Activated naive CD8-positive, alpha-beta T cell treated with anti-CD3 and anti-CD28 coated beads, Interleukin-2, amount 50 U/mL, for 24 hours (primary cell): ENCODE results near the gene AGPAT4.
"Not testable (repeated sequence)": the region's sequence is repeated elsewhere in the genome, so short reads cannot be mapped to it uniquely, and the experiment has no call there.

ENCODE experiments used
- ATAC-seq: fragments of 150-1000 bp; cut with Tn5 transposase; one replicate; pipeline ENCODE4 v1.10.0; 2021
- DNase-seq: peaks from one replicate; pipeline ENCODE4 v3.0.0; 2021
- H3K27ac Mint-ChIP-seq: one replicate; pipeline ENCODE4 v1.8.0; 2021; ENCODE audit warnings: mild to moderate bottlenecking, mixed read lengths
- H3K27me3 Mint-ChIP-seq: one replicate; pipeline ENCODE4 v1.8.0; 2021; ENCODE audit warnings: mixed read lengths
- H3K36me3 Mint-ChIP-seq: one replicate; pipeline ENCODE4 v1.8.0; 2021; ENCODE audit warnings: low read depth, mixed read lengths
- H3K4me1 Mint-ChIP-seq: one replicate; pipeline ENCODE4 v1.8.0; 2021; ENCODE audit warnings: mixed read lengths
- H3K4me3 Mint-ChIP-seq: one replicate; pipeline ENCODE4 v1.8.0; 2021; ENCODE audit warnings: mild to moderate bottlenecking, moderate library complexity, mixed read lengths
- H3K9me3 Mint-ChIP-seq: one replicate; pipeline ENCODE4 v1.8.0; 2021; ENCODE audit warnings: mixed read lengths

The AGPAT4 gene

GRCh38 chr6:161198783-161199460 is 74.9 kb downstream of the AGPAT4 start:
- Mint-ChIP-seq H3K27me3 (no peaks in the 10 kb centered on the region), H3K36me3 (peaks cover 2% of the 10 kb centered on the region), H3K27ac (no peak overlapping the region), H3K4me1 (peaks cover 3% of the 10 kb centered on the region), H3K9me3 (no peaks in the 10 kb centered on the region), H3K4me3 (no peak overlapping the region)
- ATAC-seq (no peak), DNase-seq (no peak)

GRCh38 chr6:161198176-161198575 is 75.7 kb downstream of the AGPAT4 start:
- no peak overlapping the region for H3K27ac Mint-ChIP-seq

DNA sequence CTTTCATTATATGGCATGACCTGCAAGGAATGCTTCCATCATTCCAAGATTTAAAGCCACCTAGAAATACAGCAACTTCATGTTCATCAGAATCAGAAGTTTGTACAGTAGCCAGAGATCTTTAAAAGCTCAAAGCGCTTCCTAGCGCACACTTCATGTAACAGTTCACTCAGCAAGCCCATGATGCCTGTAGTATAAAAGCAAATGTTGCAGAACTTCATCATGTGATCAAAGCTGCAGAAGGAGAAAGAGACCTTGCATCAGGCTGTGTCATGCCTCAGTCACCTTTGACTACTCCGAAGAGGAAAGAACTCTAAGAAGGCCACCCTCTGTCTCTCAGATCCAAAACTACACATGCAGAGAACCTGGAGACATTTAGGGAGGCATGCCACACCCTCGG is 78.5 kb downstream of the AGPAT4 start:
- Mint-ChIP-seq H3K4me1 (no peaks in the 10 kb centered on the region), H3K27ac (no peak overlapping the region), H3K9me3 (peaks cover 14% of the 10 kb centered on the region), H3K36me3 (peaks cover 7% of the 10 kb centered on the region), H3K4me3 (no peak overlapping the region), H3K27me3 (no peaks in the 10 kb centered on the region)
- ATAC-seq: no peak
- no peak for DNase-seq

More at GRCh38 chr6:161198176-161198575, 75.7 kb downstream of the AGPAT4 start:
- Mint-ChIP-seq H3K4me3 (no peak overlapping the region), H3K36me3 (peaks cover 2% of the 10 kb centered on the region), H3K4me1 (peaks cover 3% of the 10 kb centered on the region), H3K27me3 (no peaks in the 10 kb centered on the region), H3K9me3 (peaks cover under 1% of the 10 kb centered on the region)
- no peak for DNase-seq
- no peak for ATAC-seq

GRCh38 chr6:161194374-161194773 is 79.5 kb downstream of the AGPAT4 start:
- ATAC-seq: no peak
- no peaks in the 10 kb centered on the region for H3K27me3 Mint-ChIP-seq
- H3K27ac Mint-ChIP-seq: no peak overlapping the region

GRCh38 chr6:161192636-161193411 is 81.0 kb downstream of the AGPAT4 start:
- no peaks in the 10 kb centered on the region for H3K4me1 Mint-ChIP-seq
- DNase-seq (no peak), ATAC-seq (no peak)
- no peak overlapping the region for H3K27ac Mint-ChIP-seq
- peaks cover 7% of the 10 kb centered on the region for H3K36me3 Mint-ChIP-seq
- peaks cover 14% of the 10 kb centered on the region for H3K9me3 Mint-ChIP-seq
- H3K4me3 Mint-ChIP-seq: no peak overlapping the region
- H3K27me3 Mint-ChIP-seq: no peaks in the 10 kb centered on the region

More at GRCh38 chr6:161194374-161194773, 79.5 kb downstream of the AGPAT4 start:
- peaks cover 7% of the 10 kb centered on the region for H3K36me3 Mint-ChIP-seq
- no peak overlapping the region for H3K4me3 Mint-ChIP-seq
- peaks cover 14% of the 10 kb centered on the region for H3K9me3 Mint-ChIP-seq
- no peak for DNase-seq
- H3K4me1 Mint-ChIP-seq: no peaks in the 10 kb centered on the region

DNA sequence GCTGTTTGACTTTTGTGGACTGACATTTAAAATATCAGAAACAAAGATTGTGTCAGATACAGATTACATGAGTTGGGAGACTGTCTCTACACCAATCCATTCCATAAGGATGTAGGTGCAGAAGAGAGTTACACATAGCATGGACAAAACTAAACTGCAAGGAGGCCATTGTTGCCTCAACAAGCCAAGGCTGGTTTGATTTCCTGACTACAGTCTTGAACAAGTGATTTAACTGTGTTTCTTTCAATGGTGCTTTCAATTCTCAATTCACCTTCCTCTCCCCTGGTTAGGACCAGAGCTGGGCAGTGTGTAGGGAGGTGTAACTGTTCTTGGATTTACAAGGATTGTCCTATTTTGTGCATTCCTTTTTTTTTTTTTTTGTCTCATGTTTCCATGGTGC is 82.2 kb downstream of the AGPAT4 start:
- peaks cover 2% of the 10 kb centered on the region for H3K4me1 Mint-ChIP-seq
- DNase-seq: no peak
- H3K9me3 Mint-ChIP-seq: peaks cover 14% of the 10 kb centered on the region
- peaks cover 9% of the 10 kb centered on the region for H3K36me3 Mint-ChIP-seq
- H3K4me3 Mint-ChIP-seq: no peak overlapping the region
- no peaks in the 10 kb centered on the region for H3K27me3 Mint-ChIP-seq
- H3K27ac Mint-ChIP-seq: no peak overlapping the region
- no peak for ATAC-seq

- peaks cover 14% of the 10 kb centered on the region for H3K36me3 Mint-ChIP-seq
- DNase-seq: no peak
- ATAC-seq: no peak
- peaks cover 14% of the 10 kb centered on the region for H3K9me3 Mint-ChIP-seq
- H3K4me3 Mint-ChIP-seq: no peak overlapping the region
- peaks cover 2% of the 10 kb centered on the region for H3K27me3 Mint-ChIP-seq
- peaks cover 2% of the 10 kb centered on the region for H3K4me1 Mint-ChIP-seq
- no peak overlapping the region for H3K27ac Mint-ChIP-seq
Observed at GRCh38 chr6:161191007-161191406, 82.9 kb downstream of the AGPAT4 start.

DNA sequence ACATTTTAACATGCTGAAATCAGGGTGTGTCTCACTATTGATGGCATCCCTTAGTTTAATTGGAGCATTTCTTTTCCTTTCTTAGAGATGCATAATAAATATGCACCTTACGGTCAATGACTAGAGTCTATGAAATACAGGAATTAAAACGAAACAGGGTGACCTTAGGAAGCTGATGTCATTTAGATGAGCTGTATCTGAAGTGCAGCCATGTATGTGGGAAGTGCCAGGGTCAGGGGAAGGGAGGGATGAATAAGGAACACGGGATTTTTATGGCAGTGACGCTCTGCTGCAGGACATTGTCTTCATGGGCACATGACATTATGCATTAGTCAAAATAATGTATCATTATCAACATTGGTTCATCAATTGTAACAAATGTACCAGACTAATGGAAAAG is 84.0 kb downstream of the AGPAT4 start:
- Mint-ChIP-seq H3K4me1 (peaks cover 2% of the 10 kb centered on the region), H3K9me3 (peaks cover 14% of the 10 kb centered on the region), H3K27me3 (peaks cover 2% of the 10 kb centered on the region), H3K36me3 (peaks cover 14% of the 10 kb centered on the region), H3K27ac (no peak overlapping the region), H3K4me3 (no peak overlapping the region)
- ATAC-seq (no peak), DNase-seq (no peak)

DNA sequence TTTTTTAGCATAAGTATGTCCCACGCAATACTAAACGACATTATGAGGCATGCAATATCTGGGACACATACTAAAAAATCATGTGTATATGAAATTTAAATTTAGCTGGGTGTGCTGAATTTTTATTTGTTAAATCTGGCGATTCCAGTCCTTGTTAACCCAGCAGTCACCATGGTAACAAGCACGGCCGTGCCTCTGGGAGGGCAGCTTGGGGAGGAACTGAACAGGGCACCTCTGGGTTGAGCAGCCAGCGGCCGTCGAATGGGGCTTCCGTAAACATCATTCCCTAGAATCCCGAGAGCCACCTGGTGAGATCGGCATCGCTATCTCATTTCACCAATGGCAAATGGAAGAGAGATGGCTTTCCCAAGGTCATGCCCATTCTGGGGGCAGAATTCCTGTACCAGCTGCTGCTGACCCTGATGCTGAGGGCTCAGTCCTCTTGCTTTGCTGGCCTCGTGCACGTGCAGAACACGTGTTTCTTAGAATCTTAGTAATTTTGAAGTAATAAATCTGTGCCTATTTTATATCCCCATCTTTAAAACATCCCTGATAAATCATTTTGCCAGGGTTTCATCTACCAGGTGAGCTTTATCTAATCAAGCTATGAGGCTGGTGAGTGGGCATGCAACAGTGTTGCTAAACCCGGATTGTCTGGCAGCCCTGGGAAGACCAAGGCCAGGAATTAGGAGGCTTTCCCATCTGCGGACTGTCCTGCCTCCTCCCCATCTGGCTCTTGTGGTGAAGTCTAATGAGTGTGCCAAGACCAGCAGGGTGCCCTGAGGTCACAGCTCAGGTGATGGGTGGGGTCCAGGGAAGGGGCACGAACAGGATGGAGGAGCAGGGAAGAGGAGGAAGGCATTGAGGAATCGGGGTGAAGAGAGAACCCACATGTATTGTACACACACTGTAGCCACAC is 85.1 kb downstream of the AGPAT4 start:
- Mint-ChIP-seq H3K4me3 (no peak overlapping the region), H3K36me3 (peaks cover 14% of the 10 kb centered on the region), H3K4me1 (peaks cover 2% of the 10 kb centered on the region), H3K27ac (no peak overlapping the region), H3K27me3 (peaks cover 2% of the 10 kb centered on the region), H3K9me3 (peaks cover 14% of the 10 kb centered on the region)
- no peak for ATAC-seq
- DNase-seq: no peak

DNA sequence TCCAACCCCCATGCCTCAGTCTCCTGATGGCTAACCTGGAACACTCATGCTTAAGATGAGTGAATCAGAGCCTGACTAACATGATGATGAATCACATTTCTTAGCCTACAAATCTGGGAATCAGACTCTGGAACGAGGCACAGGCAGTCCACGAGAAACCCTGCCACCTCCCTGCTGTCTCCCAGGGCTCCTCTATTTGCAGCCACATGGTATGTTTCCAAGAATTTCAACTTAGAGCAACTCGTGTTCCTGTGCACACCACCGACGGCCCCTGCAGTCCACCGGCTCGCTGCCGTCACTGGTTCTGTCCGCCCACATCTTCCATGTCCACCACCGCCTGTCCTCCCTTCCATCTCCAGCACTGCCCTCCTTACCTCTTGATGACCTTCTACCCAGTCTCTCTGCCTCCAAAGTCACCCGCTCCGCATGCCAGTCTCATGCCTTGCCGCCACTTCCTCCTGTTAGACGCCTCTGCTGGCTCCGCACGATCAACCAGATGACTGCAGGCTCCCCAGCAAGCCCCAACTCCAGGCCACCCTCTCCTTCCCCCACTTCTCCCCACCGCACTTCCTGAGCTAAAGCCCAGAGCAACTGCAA is 87.6 kb downstream of the AGPAT4 start:
- no peak overlapping the region for H3K4me3 Mint-ChIP-seq
- ATAC-seq: no peak
- peaks cover 2% of the 10 kb centered on the region for H3K27me3 Mint-ChIP-seq
- peaks cover 3% of the 10 kb centered on the region for H3K9me3 Mint-ChIP-seq
- DNase-seq: no peak
- H3K27ac Mint-ChIP-seq: no peak overlapping the region
- peaks cover 8% of the 10 kb centered on the region for H3K36me3 Mint-ChIP-seq
- peaks cover 2% of the 10 kb centered on the region for H3K4me1 Mint-ChIP-seq

DNA sequence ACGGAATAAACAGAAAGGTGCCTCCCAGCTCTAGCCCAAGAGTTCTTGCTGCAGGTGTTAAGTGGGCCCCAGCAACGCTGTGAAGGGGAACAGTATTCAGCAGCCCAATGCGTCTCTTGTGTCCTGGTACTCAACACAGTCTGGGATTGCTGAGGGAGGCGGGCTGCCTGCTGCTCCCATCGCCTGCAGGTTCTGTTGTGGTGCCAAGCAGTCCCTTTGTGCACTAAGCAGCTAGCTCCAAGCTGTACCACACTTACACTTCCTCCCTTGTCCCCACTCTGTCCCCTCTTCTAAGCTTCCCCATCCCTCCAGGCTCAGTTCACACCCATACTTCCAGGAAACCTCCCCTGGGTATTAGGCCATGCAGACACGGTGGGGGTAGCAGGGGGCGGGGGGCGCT is 92.7 kb downstream of the AGPAT4 start:
- ATAC-seq (no peak), DNase-seq (no peak)
- no peak overlapping the region for H3K27ac Mint-ChIP-seq
- no peaks in the 10 kb centered on the region for H3K27me3 Mint-ChIP-seq
- H3K4me1 Mint-ChIP-seq: no peaks in the 10 kb centered on the region
- H3K9me3 Mint-ChIP-seq: peaks cover 13% of the 10 kb centered on the region
- peaks cover 9% of the 10 kb centered on the region for H3K36me3 Mint-ChIP-seq
- H3K4me3 Mint-ChIP-seq: no peak overlapping the region

GRCh38 chr6:161178155-161178554 is 95.7 kb downstream of the AGPAT4 start:
- not testable (repeated sequence) for DNase-seq, H3K36me3 Mint-ChIP-seq, H3K27ac Mint-ChIP-seq, ATAC-seq, H3K27me3 Mint-ChIP-seq, H3K4me1 Mint-ChIP-seq, H3K4me3 Mint-ChIP-seq
- peaks cover 17% of the 10 kb centered on the region for H3K9me3 Mint-ChIP-seq

DNA sequence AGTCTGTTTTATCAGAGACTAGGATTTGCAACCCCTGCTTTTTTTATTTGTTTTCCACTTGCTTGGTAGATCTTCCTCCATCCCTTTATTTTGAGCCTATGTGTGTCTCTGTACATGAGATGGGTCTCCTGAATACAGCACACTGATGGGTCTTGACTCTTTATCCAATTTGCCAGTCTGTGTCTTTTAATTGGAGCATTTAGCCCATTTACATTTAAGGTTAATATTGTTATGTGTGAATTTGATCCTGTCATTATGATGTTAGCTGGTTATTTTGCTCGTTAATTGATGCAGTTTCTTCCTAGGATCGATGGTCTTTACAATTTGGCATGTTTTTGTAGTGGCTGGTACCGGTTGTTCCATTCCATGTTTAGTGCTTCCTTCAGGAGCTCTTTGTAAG is 97.4 kb downstream of the AGPAT4 start:
- not testable (repeated sequence) for H3K4me3 Mint-ChIP-seq, H3K27me3 Mint-ChIP-seq, H3K4me1 Mint-ChIP-seq, DNase-seq, ATAC-seq, H3K27ac Mint-ChIP-seq, H3K36me3 Mint-ChIP-seq
- H3K9me3 Mint-ChIP-seq: peaks cover 17% of the 10 kb centered on the region

- ATAC-seq, H3K27ac Mint-ChIP-seq, DNase-seq, H3K27me3 Mint-ChIP-seq, H3K4me3 Mint-ChIP-seq, H3K36me3 Mint-ChIP-seq, H3K4me1 Mint-ChIP-seq: not testable (repeated sequence)
- peaks cover 12% of the 10 kb centered on the region for H3K9me3 Mint-ChIP-seq
Observed at GRCh38 chr6:161172769-161173168, 101.1 kb downstream of the AGPAT4 start.
